K562 (cell line): ENCODE results near the gene HNRNPH1. TPM values are rescaled to one million over a fixed set of nuclear protein-coding genes. Genes with fewer than 3 reads are reported as not detected.

Experiments
- ATAC-seq: fragments of 200-7000 bp; cut with Tn5 transposase; 3 replicates; pipeline ENCODE4 v1.9.1; 2020; ENCODE audit warnings: moderate library complexity
- BruUV-seq: library from RNA; stranded (reverse); fragments of 400-500 nt; replicated peaks from 2 replicates; lab custom pipeline; 2021; lab: Mats Ljungman, UMichigan
- CTCF ChIA-PET: fragments of 300-600 bp; formaldehyde crosslinking; extraction: SDS; loops from one replicate; lab custom pipeline; 2021; ENCODE audit warnings: low intra/inter-chr PET ratio; lab: Yijun Ruan, JAX
- POLR2A ChIA-PET: fragments of 300-600, 350-650 bp; sonication (Branson Sonifier 250); formaldehyde crosslinking; extraction: SDS; loops from one replicate; lab custom pipeline; 2021; ENCODE audit warnings: antibody characterized with exemption, inconsistent platforms; lab: Yijun Ruan, JAX
- DNase-seq, 4 experiments: peaks; one replicate each; pipeline versions ENCODE4 v3.0.0 to v3.0.0-alpha.2; 2011 to 2018; ENCODE audit warnings: low spot score in 3 of 4, mixed read lengths in 3 of 4; ENCODE audit errors: extremely low read depth in 1 of 4
- FAIRE-seq: peaks from 2 replicates; lab custom pipeline; 2011; peaks lifted over from hg19 to GRCh38; lab: Jason Lieb, UNC
- H2AFZ ChIP-seq: 2 replicates; pipeline ENCODE4 v1.6.0; 2011; ENCODE audit warnings: low read depth, low read length, control low read depth, inconsistent platforms
- H3K27ac ChIP-seq: fragments of 200-600 bp; 3 replicates; pipeline ENCODE4 v1.8.0; 2011; ENCODE audit warnings: low read depth, mild to moderate bottlenecking, control low read depth, inconsistent platforms, low read length, moderate library complexity, mixed read lengths; ENCODE audit errors: extremely low read depth
- H3K27me3 ChIP-seq, 2 experiments: fragments of 300-600 bp in 1 of 2; 2 replicates in 1 of 2; 3 replicates in 1 of 2; pipeline versions ENCODE4 v1.6.0 to v1.8.0; 2011; ENCODE audit warnings: inconsistent platforms in 2 of 2, low read length in 2 of 2, mild to moderate bottlenecking in 1 of 2, mixed read lengths in 1 of 2, moderate library complexity in 1 of 2; ENCODE audit not compliant: control insufficient read depth in 2 of 2, insufficient read depth in 2 of 2
- H3K36me3 ChIP-seq: fragments of 300-600 bp; 3 replicates; pipeline ENCODE4 v1.8.0; 2011; ENCODE audit warnings: mild to moderate bottlenecking, low read length, inconsistent platforms; ENCODE audit not compliant: control insufficient read depth, insufficient read depth
- H3K4me1 ChIP-seq, 2 experiments: fragments of 200-600 bp in 1 of 2; replicated peaks in 1 of 2; 2 replicates in 1 of 2; 3 replicates in 1 of 2; pipeline versions ENCODE4 v1.5.1 to v1.8.0; 2011; ENCODE audit warnings: inconsistent platforms in 2 of 2, low read length in 2 of 2, mild to moderate bottlenecking in 1 of 2, mixed read lengths in 1 of 2, moderate library complexity in 1 of 2; ENCODE audit not compliant: control insufficient read depth in 2 of 2, insufficient read depth in 2 of 2
- H3K4me2 ChIP-seq: 2 replicates; pipeline ENCODE4 v1.6.1; 2011; ENCODE audit warnings: low read length, control low read depth, inconsistent platforms, mixed read lengths; ENCODE audit not compliant: insufficient read depth
- H3K4me3 ChIP-seq: fragments of 200-600 bp; sonication (generic), shearing (Covaris generic); 2 replicates; pipeline ENCODE4 v1.5.1; 2016; ENCODE audit warnings: control low read depth, inconsistent platforms
- H3K79me2 ChIP-seq: fragments of 200-600 bp; 3 replicates; pipeline ENCODE4 v1.8.0; 2011; ENCODE audit warnings: low read length, inconsistent platforms; ENCODE audit not compliant: control insufficient read depth, insufficient read depth
- H3K9ac ChIP-seq, 2 experiments: 2 replicates each; pipeline versions ENCODE4 v1.6.0 to v1.6.1; 2011; ENCODE audit warnings: low read depth in 2 of 2, low read length in 2 of 2, control low read depth in 1 of 2, inconsistent platforms in 1 of 2, mild to moderate bottlenecking in 1 of 2, mixed read lengths in 1 of 2; ENCODE audit not compliant: insufficient read depth in 1 of 2
- H3K9me1 ChIP-seq: one replicate; pipeline ENCODE4 v1.6.0; 2011; ENCODE audit warnings: inconsistent platforms, mild to moderate bottlenecking, low read length, moderate library complexity; ENCODE audit not compliant: control insufficient read depth, insufficient read depth
- H3K9me3 ChIP-seq: replicated peaks from 2 replicates; pipeline ENCODE4 v1.5.1; 2011; ENCODE audit warnings: low read depth, low read length, inconsistent platforms; ENCODE audit not compliant: control insufficient read depth, insufficient read depth
- H4K20me1 ChIP-seq: replicated peaks from 2 replicates; pipeline ENCODE4 v1.6.1; 2011; ENCODE audit warnings: low read length, inconsistent platforms, mixed read lengths; ENCODE audit not compliant: control insufficient read depth, insufficient read depth
- CREB5 ChIP-seq: fragments of 250-450 bp; sonication (Bioruptor Pico); IDR thresholded peaks from 2 replicates; pipeline ENCODE4 v1.5.0; 2020; ENCODE audit warnings: mild to moderate bottlenecking
- NR2C1 ChIP-seq, 2 experiments: fragments of 450-650 bp; IDR thresholded peaks; 2 replicates each; pipeline ENCODE4 v1.6.1; 2017; ENCODE audit warnings: mild to moderate bottlenecking in 2 of 2, antibody characterized with exemption in 1 of 2, inconsistent platforms in 1 of 2, missing compliant biosample characterization in 1 of 2, missing genetic modification characterization in 1 of 2
- NR3C1 ChIP-seq: sonication (generic); formaldehyde crosslinking; IDR thresholded peaks from 2 replicates; pipeline ENCODE4 v1.8.1; 2022; ENCODE audit warnings: missing genetic modification reagents
- PTTG1 ChIP-seq: fragments of 450-650 bp; IDR thresholded peaks from 2 replicates; pipeline ENCODE4 v1.6.1; 2016; ENCODE audit warnings: low read depth, mild to moderate bottlenecking, missing genetic modification characterization, missing compliant biosample characterization
- SMAD4 ChIP-seq: fragments of 250-450 bp; sonication (Bioruptor Pico); conservative IDR thresholded peaks from 2 replicates; pipeline ENCODE4 v1.8.0; 2021; ENCODE audit warnings: inconsistent platforms, mild to moderate bottlenecking, moderate library complexity
- SMARCA4 ChIP-seq: fragments of 450-650 bp; IDR thresholded peaks from 2 replicates; pipeline ENCODE4 v1.6.1; 2016
- SMARCB1 ChIP-seq: IDR thresholded peaks from 2 replicates; pipeline ENCODE4 v1.6.1; 2011; ENCODE audit warnings: improper control_type of control experiment, low read depth; ENCODE audit not compliant: insufficient read length
- SOX6 ChIP-seq: fragments of 450-650 bp; IDR thresholded peaks from 2 replicates; pipeline ENCODE4 v1.6.1; 2014; ENCODE audit warnings: mild to moderate bottlenecking
- TAF7 ChIP-seq: fragments of 450-650 bp; IDR thresholded peaks from 2 replicates; pipeline ENCODE4 v1.6.1; 2016; ENCODE audit warnings: missing genetic modification characterization, missing compliant biosample characterization
- TAF9B ChIP-seq: fragments of 450-650 bp; IDR thresholded peaks from 2 replicates; pipeline ENCODE4 v1.6.1; 2018; ENCODE audit warnings: mild to moderate bottlenecking; ENCODE audit not compliant: partially characterized antibody
- TOE1 ChIP-seq, 2 experiments: fragments of 450-650 bp in 1 of 2; sonication (generic) in 1 of 2; formaldehyde crosslinking in 1 of 2; IDR thresholded peaks; 2 replicates each; pipeline versions ENCODE4 v1.7.1 to v1.8.0; 2016 to 2022; ENCODE audit warnings: borderline replicate concordance in 2 of 2, mild to moderate bottlenecking in 2 of 2, antibody characterized with exemption in 1 of 2, inconsistent platforms in 1 of 2, low read depth in 1 of 2, missing genetic modification reagents in 1 of 2, moderate library complexity in 1 of 2
- ZNF134 ChIP-seq: fragments of 250-450 bp; sonication (Bioruptor Pico); conservative IDR thresholded peaks from 2 replicates; pipeline ENCODE4 v1.4.0; 2020
- ZNF277 ChIP-seq: fragments of 250-450 bp; sonication (Bioruptor Pico); IDR thresholded peaks from 2 replicates; pipeline ENCODE4 v1.8.0; 2022; ENCODE audit warnings: inconsistent platforms, mild to moderate bottlenecking, moderate library complexity, borderline replicate concordance
- WGBS: fragments of 100-300 bp; shearing (Covaris generic); methylation state at CpG from one replicate; pipeline ENCODE4 v1.1.6; 2016; ENCODE audit warnings: low coverage, mixed read lengths; ENCODE audit not compliant: insufficient coverage; ENCODE audit errors: missing lambda C conversion rate; 5-methylcytosine and 5-hydroxymethylcytosine counted together
- in situ Hi-C: fragments of 300-500 bp; cut with MboI; formaldehyde crosslinking; loops from 4 replicates; pipeline ENCODE4 v1.15.0; 2018; ENCODE audit warnings: inconsistent platforms, mixed read lengths
- intact Hi-C: fragments of 100-400 bp; cut with micrococcal nuclease; formaldehyde crosslinking; loops from 2 replicates; pipeline ENCODE4 v1.14.2; 2022
- polyA plus RNA-seq, 8 experiments: library from polyadenylated mRNA; depleted of rRNA in 4 of 8; stranded (reverse) in 5 of 8; unstranded in 3 of 8; fragments of >200 nt; fragmentation: Nextera tagmentation in 2 of 8; fragmentation: Illumina TruSeq in 1 of 8; extraction: Ambion mirVana in 2 of 8; extraction: Trizol in 1 of 8; gene quantifications; 2 replicates each; pipeline versions ENCODE4 v1.2.1 to v1.2.3, GENCODE V29; 2011 to 2014; ENCODE audit warnings: inconsistent platforms in 1 of 8, missing spikeins in 1 of 8
- total RNA-seq, 7 experiments: library from RNA; depleted of rRNA in 6 of 7; stranded (reverse); fragments of >200 nt in 6 of 7; fragmentation: Illumina TruSeq in 2 of 7; extraction: Trizol in 2 of 7; gene quantifications; 2 replicates each; pipeline versions ENCODE4 v1.2.1 to v1.2.3, GENCODE V29; 2011 to 2021; ENCODE audit warnings: low replicate concordance in 1 of 7
- TF ChIP-seq, protein P1 (sequence below): IDR thresholded peaks from 3 replicates; pipeline ENCODE4 v1.6.1; 2011; ENCODE audit warnings: borderline replicate concordance, mild to moderate bottlenecking; ENCODE audit not compliant: insufficient read length, insufficient read depth
- TF ChIP-seq, protein P2 (sequence below): sonication (generic); formaldehyde crosslinking; IDR thresholded peaks from 2 replicates; pipeline ENCODE4 v1.8.1; 2023; ENCODE audit warnings: mild to moderate bottlenecking, missing genetic modification reagents

HNRNPH1 gene
- total and polyA plus RNA-seq, 9 of the 15 experiments (the other 6 are each of a cell fraction or from before 2014, with no cell fraction given) = 103 to 656 (median 561) TPM

- no peaks in the 10 kb centered on the region for H3K27me3 ChIP-seq
- FAIRE-seq (no peak), ATAC-seq (no peak), DNase-seq (no peak)
- H3K9me3 ChIP-seq = no peaks in the 10 kb centered on the region
- no peaks in the 10 kb centered on the region for H4K20me1 ChIP-seq
- intact Hi-C loops = no loop called here
- H3K4me3 ChIP-seq = no peak overlapping the region
- H3K4me2 ChIP-seq = no peak overlapping the region
- BruUV-seq = no TSS peak
- no peak overlapping the region for H3K27ac ChIP-seq
- ChIA-PET POLR2A (no interaction called here), CTCF (no interaction called here)
- H3K36me3 ChIP-seq = peaks cover 44% of the 10 kb centered on the region
- H2AFZ ChIP-seq = no peak overlapping the region
- WGBS = 96% methylated on average over 16 of the region's 42 CpGs
- in situ Hi-C loops = no loop called here
- H3K4me1 ChIP-seq = no peaks in the 10 kb centered on the region; a peak in 1 of 5 replicates
- H3K9me1 ChIP-seq = no peaks in the 10 kb centered on the region
- no peak overlapping the region for H3K9ac ChIP-seq
- no peaks in the 10 kb centered on the region for H3K79me2 ChIP-seq
- TF ChIP-seq, protein P1, sequence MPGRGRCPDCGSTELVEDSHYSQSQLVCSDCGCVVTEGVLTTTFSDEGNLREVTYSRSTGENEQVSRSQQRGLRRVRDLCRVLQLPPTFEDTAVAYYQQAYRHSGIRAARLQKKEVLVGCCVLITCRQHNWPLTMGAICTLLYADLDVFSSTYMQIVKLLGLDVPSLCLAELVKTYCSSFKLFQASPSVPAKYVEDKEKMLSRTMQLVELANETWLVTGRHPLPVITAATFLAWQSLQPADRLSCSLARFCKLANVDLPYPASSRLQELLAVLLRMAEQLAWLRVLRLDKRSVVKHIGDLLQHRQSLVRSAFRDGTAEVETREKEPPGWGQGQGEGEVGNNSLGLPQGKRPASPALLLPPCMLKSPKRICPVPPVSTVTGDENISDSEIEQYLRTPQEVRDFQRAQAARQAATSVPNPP = no peak
- TF ChIP-seq ZNF277 (CRISPR knock-in tag) (no peak), ZNF134 (CRISPR knock-in tag) (no peak), TAF7 (tag) (no peak), TOE1 (IDR thresholded peaks at IDR 0.05; ENCODE audit: borderline replicate concordance) (no peak), TOE1 (CRISPR knock-in tag; IDR thresholded peaks at IDR 0.05; ENCODE audit: borderline replicate concordance, low read depth) (no peak), SOX6 (no peak), TAF9B (no peak), PTTG1 (no peak), NR2C1 (IDR thresholded peaks at IDR 0.05) (no peak), NR2C1 (tag; IDR thresholded peaks at IDR 0.05) (no peak), CREB5 (CRISPR knock-in tag) (no peak), SMARCA4 (no peak), NR3C1 (no peak), SMARCB1 (no peak), SMAD4 (CRISPR knock-in tag) (no peak)
- TF ChIP-seq, protein P2, sequence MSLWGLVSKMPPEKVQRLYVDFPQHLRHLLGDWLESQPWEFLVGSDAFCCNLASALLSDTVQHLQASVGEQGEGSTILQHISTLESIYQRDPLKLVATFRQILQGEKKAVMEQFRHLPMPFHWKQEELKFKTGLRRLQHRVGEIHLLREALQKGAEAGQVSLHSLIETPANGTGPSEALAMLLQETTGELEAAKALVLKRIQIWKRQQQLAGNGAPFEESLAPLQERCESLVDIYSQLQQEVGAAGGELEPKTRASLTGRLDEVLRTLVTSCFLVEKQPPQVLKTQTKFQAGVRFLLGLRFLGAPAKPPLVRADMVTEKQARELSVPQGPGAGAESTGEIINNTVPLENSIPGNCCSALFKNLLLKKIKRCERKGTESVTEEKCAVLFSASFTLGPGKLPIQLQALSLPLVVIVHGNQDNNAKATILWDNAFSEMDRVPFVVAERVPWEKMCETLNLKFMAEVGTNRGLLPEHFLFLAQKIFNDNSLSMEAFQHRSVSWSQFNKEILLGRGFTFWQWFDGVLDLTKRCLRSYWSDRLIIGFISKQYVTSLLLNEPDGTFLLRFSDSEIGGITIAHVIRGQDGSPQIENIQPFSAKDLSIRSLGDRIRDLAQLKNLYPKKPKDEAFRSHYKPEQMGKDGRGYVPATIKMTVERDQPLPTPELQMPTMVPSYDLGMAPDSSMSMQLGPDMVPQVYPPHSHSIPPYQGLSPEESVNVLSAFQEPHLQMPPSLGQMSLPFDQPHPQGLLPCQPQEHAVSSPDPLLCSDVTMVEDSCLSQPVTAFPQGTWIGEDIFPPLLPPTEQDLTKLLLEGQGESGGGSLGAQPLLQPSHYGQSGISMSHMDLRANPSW (CRISPR knock-in tag) = no peak
These were observed 46.0 kb downstream of the HNRNPH1 start for GRCh38 chr5:179577286-179577960.
